Activated B cell treated with CpG ODN at 0.5 μM for 24 hours (primary cell): ENCODE results near the gene BPIFB2. TPM values are rescaled to one million over a fixed set of nuclear protein-coding genes. Genes with fewer than 3 reads are reported as not detected.

ENCODE experiments used
- ATAC-seq: fragments of 200-7000 bp; cut with Tn5 transposase; one replicate; pipeline ENCODE4 v1.10.0; 2021; ENCODE audit warnings: low read depth, mild to moderate bottlenecking, moderate library complexity
- CTCF ChIA-PET: fragments of 350-600 bp; sonication (Branson Sonifier 250); formaldehyde crosslinking; loops from one replicate; lab custom pipeline; 2021; ENCODE audit warnings: antibody characterized with exemption; lab: Charles Lee
- POLR2A ChIA-PET: fragments of 350-600 bp; sonication (Branson Sonifier 250); formaldehyde crosslinking; loops from one replicate; lab custom pipeline; 2021; ENCODE audit warnings: antibody characterized with exemption; lab: Charles Lee
- DNase-seq: peaks from one replicate; pipeline ENCODE4 v3.0.0; 2022
- H3K27ac Mint-ChIP-seq: one replicate; pipeline ENCODE4 v1.8.0; 2020; ENCODE audit warnings: mixed read lengths
- H3K27me3 Mint-ChIP-seq: one replicate; pipeline ENCODE4 v1.8.0; 2021; ENCODE audit warnings: mixed read lengths
- H3K36me3 Mint-ChIP-seq: one replicate; pipeline ENCODE4 v1.8.0; 2021; ENCODE audit warnings: low read depth, mixed read lengths
- H3K4me1 Mint-ChIP-seq: one replicate; pipeline ENCODE4 v1.8.0; 2021; ENCODE audit warnings: mixed read lengths
- H3K4me3 Mint-ChIP-seq: one replicate; pipeline ENCODE4 v1.8.0; 2020; ENCODE audit warnings: mild to moderate bottlenecking, mixed read lengths
- H3K9me3 Mint-ChIP-seq: one replicate; pipeline ENCODE4 v1.8.0; 2020; ENCODE audit warnings: mixed read lengths
- CTCF ChIP-seq: fragments of 200-600 bp; IDR thresholded peaks from one replicate; pipeline ENCODE4 v1.8.0; 2022; ENCODE audit warnings: antibody characterized with exemption, mild to moderate bottlenecking
- intact Hi-C: fragments of 100-400 bp; cut with micrococcal nuclease; formaldehyde crosslinking; loops from one replicate; pipeline ENCODE4 v1.15.1; 2024
- total RNA-seq: library from RNA; stranded (reverse); gene quantifications from 2 replicates; pipeline ENCODE4 v1.2.3, GENCODE V29; 2022

The BPIFB2 gene
- total RNA-seq, 1 donor from 2014 or later, result not detected

- Mint-ChIP-seq H3K4me3 (no peak within 1 kb of the TSS), H3K4me1 (peaks cover 8% of the 10 kb centered on the region), H3K27me3 (no peaks in the 10 kb centered on the region), H3K9me3 (peaks cover 3% of the 10 kb centered on the region), H3K27ac (no peak within 1 kb of the TSS), H3K36me3 (no peaks in the 10 kb centered on the region)
- no peak for ATAC-seq
- intact Hi-C loops, result no loop called here
- ChIA-PET CTCF (interaction anchor here (2.3 kb wide), 1 partner anchor 103 kb away, joined by 14 read pairs; no protein-coding TSS in a partner anchor), POLR2A (no interaction called here)
- no peak for DNase-seq
- no peak for TF ChIP-seq CTCF
Measured at GRCh38 chr20:33004141-33004751, 3.3 kb upstream of the BPIFB2 start, which contains the start of gene SUN5. TSS of gene SUN5 (minus strand) at chr20:33004433. CDS start at chr20:33004340, 93 bp downstream.

GRCh38 chr20:33005132-33005566 is 2.4 kb upstream of the BPIFB2 start:
- Mint-ChIP-seq H3K4me1 (peaks cover under 1% of the 10 kb centered on the region), H3K27ac (no peak overlapping the region), H3K9me3 (peaks cover 3% of the 10 kb centered on the region), H3K4me3 (no peak overlapping the region), H3K27me3 (no peaks in the 10 kb centered on the region), H3K36me3 (no peaks in the 10 kb centered on the region)
- ChIA-PET CTCF (interaction anchor here (2.3 kb wide), 1 partner anchor 104 kb away, joined by 14 read pairs; no protein-coding TSS in a partner anchor), POLR2A (no interaction called here)
- DNase-seq (no peak), ATAC-seq (no peak)
- intact Hi-C loops, result loop anchor here (1.0 to 5.0 kb wide), 2 partner anchors 33 to 103 kb away; no protein-coding TSS in a partner anchor
- TF ChIP-seq CTCF, result no peak

GRCh38 chr20:33005908-33006775 is 1.4 kb upstream of the BPIFB2 start:
- no peak overlapping the region for H3K27ac Mint-ChIP-seq
- no peaks in the 10 kb centered on the region for H3K27me3 Mint-ChIP-seq
- H3K4me1 Mint-ChIP-seq, result no peaks in the 10 kb centered on the region
- DNase-seq (no peak), ATAC-seq (no peak)
- ChIA-PET POLR2A (no interaction called here), CTCF (no interaction called here)
- peaks cover 3% of the 10 kb centered on the region for H3K9me3 Mint-ChIP-seq
- no peaks in the 10 kb centered on the region for H3K36me3 Mint-ChIP-seq
- no peak overlapping the region for H3K4me3 Mint-ChIP-seq
- intact Hi-C loops, result loop anchor here (1.0 to 5.0 kb wide), 2 partner anchors 34 to 104 kb away; no protein-coding TSS in a partner anchor
- no peak for TF ChIP-seq CTCF

- ATAC-seq (no peak), DNase-seq (no peak)
- Mint-ChIP-seq H3K27me3 (no peaks in the 10 kb centered on the region), H3K4me3 (no peak overlapping the region), H3K27ac (no peak overlapping the region), H3K4me1 (no peaks in the 10 kb centered on the region), H3K9me3 (peaks cover 3% of the 10 kb centered on the region), H3K36me3 (no peaks in the 10 kb centered on the region)
- ChIA-PET POLR2A (no interaction called here), CTCF (no interaction called here)
- intact Hi-C loops, result loop anchor here (5.0 kb wide), 1 partner anchor 35 kb away; no protein-coding TSS in a partner anchor
- no peak for TF ChIP-seq CTCF
Measured at GRCh38 chr20:33006776-33007375, 628 bp upstream of the BPIFB2 start.
